IPS-NIHi7 (cell line): Measurements from ENCODE around the gene TUBA1A.
"Not testable (repeated sequence)": the region's sequence is repeated elsewhere in the genome, so short reads cannot be mapped to it uniquely, and the experiment has no call there.

ENCODE experiments used
- DNase-seq: peaks from one replicate; pipeline ENCODE4 v3.0.0; 2012; ENCODE audit warnings: mixed read lengths; ENCODE audit errors: extremely low spot score

TUBA1A gene

GRCh38 chr12:49147384-49147783 lies 41.5 kb downstream of the TUBA1A start:
- DNase-seq: no peak

- DNase-seq: no peak
These were observed 42.5 kb downstream of the TUBA1A start for GRCh38 chr12:49146406-49146805.

GRCh38 chr12:49144384-49144783 lies 44.5 kb downstream of the TUBA1A start:
- DNase-seq: no peak

DNA sequence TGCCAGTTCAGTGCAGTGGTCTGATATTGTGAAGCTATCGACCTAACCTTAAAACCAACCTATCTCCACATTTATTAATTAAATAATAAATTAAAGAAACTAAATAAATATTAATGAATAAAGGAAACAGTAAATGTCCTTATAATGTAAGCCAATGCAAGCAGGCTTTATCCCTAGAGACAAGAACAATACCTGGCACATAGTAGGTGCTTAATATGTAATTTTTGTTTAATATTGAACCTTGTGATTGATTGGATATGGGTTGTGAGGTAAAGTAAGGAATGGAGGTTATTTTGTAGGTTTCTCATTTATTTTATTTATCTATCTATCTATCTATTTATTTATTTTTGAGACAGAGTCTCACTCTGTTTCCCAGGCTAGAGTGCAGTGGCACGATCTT lies 49.9 kb downstream of the TUBA1A start:
- DNase-seq: no peak

DNA sequence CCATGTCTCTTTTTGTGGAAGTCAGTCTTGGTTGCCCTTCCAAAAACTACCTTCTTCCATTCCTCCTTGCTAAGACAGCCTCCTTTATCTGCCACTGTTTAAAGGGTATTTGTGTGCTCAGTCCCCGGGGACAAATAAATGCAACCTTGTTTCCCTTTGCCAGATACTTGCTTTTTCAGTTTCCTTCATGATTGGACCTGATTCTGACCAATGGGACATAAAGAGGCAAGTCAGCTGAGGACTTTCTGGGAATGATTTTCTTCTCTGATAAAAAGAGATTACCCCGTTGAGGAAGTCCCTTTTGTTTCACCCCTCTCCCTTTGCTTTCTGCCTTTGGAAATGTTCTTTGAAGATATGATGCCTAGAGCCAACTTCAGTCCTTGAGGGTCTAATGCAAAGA lies 50.3 kb downstream of the TUBA1A start:
- DNase-seq: no peak

- no peak for DNase-seq
These were observed 51.4 kb downstream of the TUBA1A start for GRCh38 chr12:49137476-49137875.

DNA sequence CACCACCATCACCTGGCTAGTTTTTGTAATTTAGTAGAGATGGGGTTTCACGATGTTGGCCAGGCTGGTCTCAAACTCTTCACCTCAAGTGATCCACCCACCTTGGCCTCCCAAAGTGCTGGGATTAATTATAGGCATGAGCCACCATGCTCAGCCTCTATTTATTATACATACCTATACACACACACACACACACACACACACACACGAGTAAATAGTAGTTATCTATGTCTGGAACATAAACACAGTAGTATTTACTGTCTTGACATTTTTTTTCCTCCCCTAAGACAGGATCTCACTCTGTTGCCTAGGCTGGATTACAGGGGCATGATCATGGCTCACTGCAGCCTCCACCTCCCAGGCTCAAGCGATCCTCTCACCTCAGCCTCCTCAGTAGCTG lies 51.9 kb downstream of the TUBA1A start:
- DNase-seq: not testable (repeated sequence)
